Stimulated activated CD4-positive, alpha-beta T cell treated with anti-CD3 and anti-CD28 coated beads, Interleukin-12 subunit alpha, Interleukin-12 subunit beta, amount 100 ng/mL, for 24 hours (primary cell): Measurements from ENCODE around the gene CT47A1.
"Not testable (repeated sequence)": the region's sequence is repeated elsewhere in the genome, so short reads cannot be mapped to it uniquely, and the experiment has no call there.

Source experiments
- DNase-seq, 2 experiments: peaks; one replicate each; pipeline ENCODE4 v3.0.0-alpha.2; 2020; ENCODE audit warnings: low read depth in 2 of 2

The CT47A1 gene

GRCh38 chrX:120985660-120986059 lies at the start of gene CT47A1:
CT47A1 (minus strand) TSS chrX:120985760; CDS start chrX:120985529, 231 bp downstream.
- DNase-seq, result not testable (repeated sequence)

GRCh38 chrX:121032531-121032930 lies 47.0 kb upstream of the CT47A1 start:
- no peak for DNase-seq

- no peak for DNase-seq
Measured at GRCh38 chrX:121030083-121030482, 44.5 kb upstream of the CT47A1 start.

- no peak for DNase-seq
Measured at GRCh38 chrX:121028419-121028818, 42.9 kb upstream of the CT47A1 start.

- no peak for DNase-seq
Measured at GRCh38 chrX:121014826-121015225, 29.3 kb upstream of the CT47A1 start.

- DNase-seq, result no peak
Measured at GRCh38 chrX:121013897-121014455, 28.4 kb upstream of the CT47A1 start.

GRCh38 chrX:121011254-121011653 lies 25.7 kb upstream of the CT47A1 start:
- DNase-seq, result no peak

GRCh38 chrX:121010218-121010617 lies 24.7 kb upstream of the CT47A1 start:
- DNase-seq, result no peak

GRCh38 chrX:121009764-121010163 lies 24.2 kb upstream of the CT47A1 start:
- DNase-seq, result no peak

GRCh38 chrX:121008920-121009319 lies 23.4 kb upstream of the CT47A1 start:
- no peak for DNase-seq

- no peak for DNase-seq
Measured at GRCh38 chrX:121000589-121000988, 15.0 kb upstream of the CT47A1 start.

- no peak for DNase-seq
Measured at GRCh38 chrX:120999413-120999812, 13.9 kb upstream of the CT47A1 start.

- DNase-seq, result not testable (repeated sequence)
Measured at GRCh38 chrX:120956500-120956899, 29.1 kb downstream of the CT47A1 start, which contains the start of gene CT47A7. CT47A7 (minus strand) TSS chrX:120956600; CDS start chrX:120956345, 255 bp downstream.
